K562 (cell line): ENCODE measurements around the gene TAL1. TPM values are rescaled to one million over a fixed set of nuclear protein-coding genes. Genes with fewer than 3 reads are reported as not detected.

Experiments
- ELF4 ChIP-seq: fragments of 450-650 bp; formaldehyde crosslinking; IDR thresholded peaks from 2 replicates; pipeline ENCODE4 v1.4.0; 2022; ENCODE audit warnings: missing genetic modification characterization
- GTF2E2 ChIP-seq: fragments of 200-800 bp; sonication (Bioruptor generic); IDR thresholded peaks from 2 replicates; pipeline ENCODE4 v1.6.1; 2016; ENCODE audit warnings: missing genetic modification characterization, missing compliant biosample characterization
- HDGF ChIP-seq: fragments of 450-650 bp; IDR thresholded peaks from 2 replicates; pipeline ENCODE4 v1.6.1; 2016
- NCOA1 ChIP-seq: fragments of 450-650 bp; IDR thresholded peaks from 2 replicates; pipeline ENCODE4 v1.6.1; 2016; ENCODE audit warnings: low read depth
- NR4A1 ChIP-seq, 2 experiments: fragments of 250-450 bp in 1 of 2; fragments of 450-650 bp in 1 of 2; sonication (Bioruptor Pico) in 1 of 2; IDR thresholded peaks; 2 replicates each; pipeline versions ENCODE4 v1.4.0 to v1.6.1; 2016 to 2020; ENCODE audit warnings: mild to moderate bottlenecking in 2 of 2, missing compliant biosample characterization in 1 of 2, missing genetic modification characterization in 1 of 2, moderate library complexity in 1 of 2
- PTBP1 ChIP-seq: fragments of 200-400 bp; formaldehyde crosslinking; IDR thresholded peaks from 2 replicates; pipeline ENCODE4 v1.6.1; 2017; ENCODE audit warnings: low read depth, low read length
- SIN3A ChIP-seq, 2 experiments: fragments of 150-350 bp in 1 of 2; IDR thresholded peaks; 2 replicates each; pipeline ENCODE4 v1.6.1; 2011 to 2016; ENCODE audit warnings: borderline replicate concordance in 2 of 2, low read depth in 2 of 2, low read length in 2 of 2, mild to moderate bottlenecking in 2 of 2, moderate library complexity in 2 of 2; ENCODE audit not compliant: control insufficient read depth in 1 of 2
- SMARCB1 ChIP-seq: IDR thresholded peaks from 2 replicates; pipeline ENCODE4 v1.6.1; 2011; ENCODE audit warnings: improper control_type of control experiment, low read depth; ENCODE audit not compliant: insufficient read length
- ZBTB1 ChIP-seq: sonication (generic); formaldehyde crosslinking; IDR thresholded peaks from 2 replicates; pipeline ENCODE4 v1.8.1; 2023; ENCODE audit warnings: missing genetic modification reagents, low read depth, mild to moderate bottlenecking, borderline replicate concordance
- polyA plus RNA-seq, 8 experiments: library from polyadenylated mRNA; depleted of rRNA in 4 of 8; stranded (reverse) in 5 of 8; unstranded in 3 of 8; fragments of >200 nt; fragmentation: Nextera tagmentation in 2 of 8; fragmentation: Illumina TruSeq in 1 of 8; extraction: Ambion mirVana in 2 of 8; extraction: Trizol in 1 of 8; gene quantifications; 2 replicates each; pipeline versions ENCODE4 v1.2.1 to v1.2.3, GENCODE V29; 2011 to 2014; ENCODE audit warnings: inconsistent platforms in 1 of 8, missing spikeins in 1 of 8
- total RNA-seq, 7 experiments: library from RNA; depleted of rRNA in 6 of 7; stranded (reverse); fragments of >200 nt in 6 of 7; fragmentation: Illumina TruSeq in 2 of 7; extraction: Trizol in 2 of 7; gene quantifications; 2 replicates each; pipeline versions ENCODE4 v1.2.1 to v1.2.3, GENCODE V29; 2011 to 2021; ENCODE audit warnings: low replicate concordance in 1 of 7
- TF ChIP-seq, protein P1 (sequence below): fragments of 450-650 bp; formaldehyde crosslinking; IDR thresholded peaks from 2 replicates; pipeline ENCODE4 v1.4.0; 2022; ENCODE audit warnings: missing genetic modification characterization
- TF ChIP-seq, protein P2 (sequence below): fragments of 200-800 bp; sonication (Bioruptor generic); IDR thresholded peaks from 2 replicates; pipeline ENCODE4 v1.6.1; 2017; ENCODE audit warnings: missing genetic modification characterization, missing compliant biosample characterization
- TF ChIP-seq, protein P3 (sequence below), 2 experiments: fragments of 450-650 bp; IDR thresholded peaks; 2 replicates each; pipeline ENCODE4 v1.6.1; 2016; ENCODE audit warnings: mild to moderate bottlenecking in 2 of 2, borderline replicate concordance in 1 of 2, low read depth in 1 of 2, moderate library complexity in 1 of 2

The TAL1 gene
- total and polyA plus RNA-seq, 9 of the 15 experiments (the other 6 are each of a cell fraction or from before 2014, with no cell fraction given), result 18.5 to 106 (median 59.7) TPM

DNA sequence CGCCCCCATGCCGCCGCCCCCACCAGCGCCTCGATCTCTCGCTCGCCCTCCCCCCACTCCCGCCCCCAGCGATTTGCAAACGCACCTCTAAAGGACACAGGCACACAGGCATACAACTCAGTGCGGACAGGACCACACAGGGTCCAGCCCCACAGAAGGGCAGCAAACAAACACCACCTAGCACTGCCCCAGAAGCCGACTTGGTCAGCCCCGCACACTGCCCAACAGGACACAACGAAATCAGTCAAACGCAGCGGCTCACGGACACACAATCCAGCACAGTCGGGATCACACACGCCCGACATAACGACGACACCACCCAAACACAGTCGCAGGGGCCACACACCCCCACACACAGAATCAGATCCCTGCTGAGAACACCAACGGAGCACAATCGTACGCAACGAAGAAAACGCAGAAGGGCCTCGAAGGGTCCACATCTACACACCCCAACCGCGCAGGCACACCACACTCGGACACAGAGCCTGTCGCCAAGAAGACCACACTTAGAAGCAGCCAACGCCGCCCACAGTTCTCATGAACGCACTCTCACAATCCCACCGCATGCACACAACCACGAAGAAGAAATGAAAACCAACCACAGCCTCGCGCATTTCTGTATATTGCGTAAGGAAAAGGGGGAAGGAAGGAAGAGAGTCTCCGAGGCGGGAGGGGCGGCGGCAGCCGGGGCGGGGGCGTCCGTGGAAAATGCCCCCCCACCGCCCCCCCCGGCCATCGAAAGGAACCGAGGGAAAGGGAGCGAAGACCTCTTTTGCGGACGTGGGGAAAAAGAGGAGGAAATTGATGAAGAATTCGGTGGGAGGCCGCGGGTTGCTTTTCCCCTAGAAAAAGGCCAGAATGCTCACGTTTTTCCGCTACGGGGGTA is 481 bp downstream of the TAL1 start (continued):
- TF ChIP-seq NR4A1 (CRISPR knock-in tag; IDR thresholded peaks at IDR 0.05) (no peak), NR4A1 (tag; IDR thresholded peaks at IDR 0.05) (no peak), PTBP1 (no peak), ELF4 (peak; percentile 31; the same call in 1 of the 2 replicates), SIN3A (IDR thresholded peaks at IDR 0.05; ENCODE audit: borderline replicate concordance in 2 of 2, control insufficient read depth in 1 of 2, low read depth in 2 of 2, low read length in 2 of 2) (peak; percentile 18 to 79; a peak in 3 of 4 replicates), HDGF (peak; percentile 97; the same call in 1 of the 2 replicates), SMARCB1 (peak; percentile 72), ZBTB1 (CRISPR knock-in tag) (peak; percentile 75; the same call in 1 of the 2 replicates), GTF2E2 (tag) (peak; percentile 75), NCOA1 (peak; percentile 69; the same call in 1 of the 2 replicates)
- TF ChIP-seq, protein P1, sequence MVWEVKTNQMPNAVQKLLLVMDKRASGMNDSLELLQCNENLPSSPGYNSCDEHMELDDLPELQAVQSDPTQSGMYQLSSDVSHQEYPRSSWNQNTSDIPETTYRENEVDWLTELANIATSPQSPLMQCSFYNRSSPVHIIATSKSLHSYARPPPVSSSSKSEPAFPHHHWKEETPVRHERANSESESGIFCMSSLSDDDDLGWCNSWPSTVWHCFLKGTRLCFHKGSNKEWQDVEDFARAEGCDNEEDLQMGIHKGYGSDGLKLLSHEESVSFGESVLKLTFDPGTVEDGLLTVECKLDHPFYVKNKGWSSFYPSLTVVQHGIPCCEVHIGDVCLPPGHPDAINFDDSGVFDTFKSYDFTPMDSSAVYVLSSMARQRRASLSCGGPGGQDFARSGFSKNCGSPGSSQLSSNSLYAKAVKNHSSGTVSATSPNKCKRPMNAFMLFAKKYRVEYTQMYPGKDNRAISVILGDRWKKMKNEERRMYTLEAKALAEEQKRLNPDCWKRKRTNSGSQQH, result peak; percentile 82
- TF ChIP-seq, protein P2, sequence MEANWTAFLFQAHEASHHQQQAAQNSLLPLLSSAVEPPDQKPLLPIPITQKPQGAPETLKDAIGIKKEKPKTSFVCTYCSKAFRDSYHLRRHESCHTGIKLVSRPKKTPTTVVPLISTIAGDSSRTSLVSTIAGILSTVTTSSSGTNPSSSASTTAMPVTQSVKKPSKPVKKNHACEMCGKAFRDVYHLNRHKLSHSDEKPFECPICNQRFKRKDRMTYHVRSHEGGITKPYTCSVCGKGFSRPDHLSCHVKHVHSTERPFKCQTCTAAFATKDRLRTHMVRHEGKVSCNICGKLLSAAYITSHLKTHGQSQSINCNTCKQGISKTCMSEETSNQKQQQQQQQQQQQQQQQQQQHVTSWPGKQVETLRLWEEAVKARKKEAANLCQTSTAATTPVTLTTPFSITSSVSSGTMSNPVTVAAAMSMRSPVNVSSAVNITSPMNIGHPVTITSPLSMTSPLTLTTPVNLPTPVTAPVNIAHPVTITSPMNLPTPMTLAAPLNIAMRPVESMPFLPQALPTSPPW (CRISPR knock-in tag), result no peak
- TF ChIP-seq, protein P3, sequence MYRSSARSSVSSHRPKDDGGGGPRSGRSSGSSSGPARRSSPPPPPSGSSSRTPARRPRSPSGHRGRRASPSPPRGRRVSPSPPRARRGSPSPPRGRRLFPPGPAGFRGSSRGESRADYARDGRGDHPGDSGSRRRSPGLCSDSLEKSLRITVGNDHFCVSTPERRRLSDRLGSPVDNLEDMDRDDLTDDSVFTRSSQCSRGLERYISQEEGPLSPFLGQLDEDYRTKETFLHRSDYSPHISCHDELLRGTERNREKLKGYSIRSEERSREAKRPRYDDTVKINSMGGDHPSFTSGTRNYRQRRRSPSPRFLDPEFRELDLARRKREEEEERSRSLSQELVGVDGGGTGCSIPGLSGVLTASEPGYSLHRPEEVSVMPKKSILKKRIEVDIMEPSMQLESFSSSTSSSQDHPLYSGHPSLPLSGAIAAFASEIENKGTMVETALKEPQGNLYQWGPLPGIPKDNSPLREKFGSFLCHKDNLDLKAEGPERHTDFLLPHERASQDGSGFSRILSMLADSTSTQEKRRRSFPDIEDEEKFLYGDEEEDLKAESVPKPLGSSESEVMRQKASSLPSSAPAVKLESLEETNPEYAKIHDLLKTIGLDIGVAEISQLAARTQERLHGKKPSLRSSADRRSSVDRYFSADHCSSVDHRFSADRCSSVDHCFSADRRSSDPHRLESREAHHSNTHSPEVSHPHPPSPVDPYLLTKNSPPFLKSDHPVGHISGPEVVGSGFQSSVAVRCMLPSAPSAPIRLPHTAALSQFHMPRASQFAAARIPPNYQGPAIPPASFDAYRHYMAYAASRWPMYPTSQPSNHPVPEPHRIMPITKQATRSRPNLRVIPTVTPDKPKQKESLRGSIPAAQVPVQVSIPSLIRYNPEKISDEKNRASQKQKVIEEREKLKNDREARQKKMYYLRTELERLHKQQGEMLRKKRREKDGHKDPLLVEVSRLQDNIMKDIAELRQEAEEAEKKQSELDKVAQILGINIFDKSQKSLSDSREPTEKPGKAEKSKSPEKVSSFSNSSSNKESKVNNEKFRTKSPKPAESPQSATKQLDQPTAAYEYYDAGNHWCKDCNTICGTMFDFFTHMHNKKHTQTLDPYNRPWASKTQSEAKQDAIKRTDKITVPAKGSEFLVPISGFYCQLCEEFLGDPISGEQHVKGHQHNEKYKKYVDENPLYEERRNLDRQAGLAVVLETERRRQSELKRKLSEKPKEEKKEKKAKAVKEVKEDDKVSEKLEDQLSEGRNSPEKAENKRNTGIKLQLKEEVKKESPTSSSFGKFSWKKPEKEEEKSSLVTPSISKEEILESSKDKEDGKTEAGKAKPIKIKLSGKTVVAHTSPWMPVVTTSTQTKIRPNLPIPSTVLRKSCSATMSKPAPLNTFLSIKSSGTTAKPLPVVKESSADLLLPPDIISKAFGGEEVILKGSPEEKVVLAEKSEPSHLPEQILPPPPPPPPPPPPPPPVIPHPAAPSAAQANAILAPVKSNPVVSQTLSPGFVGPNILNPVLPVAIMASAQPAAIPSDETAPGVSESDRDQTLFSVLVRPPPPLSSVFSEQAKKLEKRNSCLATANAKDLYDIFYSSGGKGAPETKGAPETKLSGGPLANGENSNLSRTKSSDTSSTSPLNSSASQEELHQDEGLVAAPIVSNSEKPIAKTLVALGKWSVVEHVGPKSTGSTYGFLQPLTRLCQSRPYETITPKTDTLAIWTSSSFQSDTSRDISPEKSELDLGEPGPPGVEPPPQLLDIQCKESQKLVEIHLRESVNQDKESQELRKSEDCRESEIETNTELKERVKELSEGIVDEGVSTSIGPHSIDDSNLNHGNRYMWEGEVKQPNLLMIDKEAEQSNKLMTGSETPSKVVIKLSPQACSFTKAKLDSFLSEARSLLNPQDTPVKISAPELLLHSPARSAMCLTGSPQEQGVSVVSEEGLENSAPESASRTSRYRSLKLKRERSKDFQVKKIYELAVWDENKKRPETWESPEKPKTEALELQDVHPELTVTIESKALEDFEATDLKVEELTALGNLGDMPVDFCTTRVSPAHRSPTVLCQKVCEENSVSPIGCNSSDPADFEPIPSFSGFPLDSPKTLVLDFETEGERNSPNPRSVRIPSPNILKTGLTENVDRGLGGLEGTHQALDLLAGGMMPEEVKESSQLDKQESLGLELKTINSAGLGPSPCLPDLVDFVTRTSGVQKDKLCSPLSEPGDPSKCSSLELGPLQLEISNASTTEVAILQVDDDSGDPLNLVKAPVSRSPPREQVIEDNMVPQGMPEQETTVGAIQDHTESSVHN (IDR thresholded peaks at IDR 0.05; ENCODE audit: borderline replicate concordance in 1 of 2, low read depth in 1 of 2), result peak in 1 of 2 experiments; percentile 66; a peak in 1 of 4 replicates
